A549 (cell line): ENCODE results near the gene C6orf163.
"Not testable (repeated sequence)": the region's sequence is repeated elsewhere in the genome, so short reads cannot be mapped to it uniquely, and the experiment has no call there.

ENCODE experiments used
- TF ChIP-seq, protein P1 (sequence below): fragments of >200 bp; sonication (Bioruptor Twin); formaldehyde crosslinking; IDR thresholded peaks from 3 replicates; pipeline ENCODE4 v1.6.1; 2016
- TF ChIP-seq, protein P2 (sequence below): IDR thresholded peaks from 2 replicates; pipeline ENCODE4 v1.6.1; 2012

DNA sequence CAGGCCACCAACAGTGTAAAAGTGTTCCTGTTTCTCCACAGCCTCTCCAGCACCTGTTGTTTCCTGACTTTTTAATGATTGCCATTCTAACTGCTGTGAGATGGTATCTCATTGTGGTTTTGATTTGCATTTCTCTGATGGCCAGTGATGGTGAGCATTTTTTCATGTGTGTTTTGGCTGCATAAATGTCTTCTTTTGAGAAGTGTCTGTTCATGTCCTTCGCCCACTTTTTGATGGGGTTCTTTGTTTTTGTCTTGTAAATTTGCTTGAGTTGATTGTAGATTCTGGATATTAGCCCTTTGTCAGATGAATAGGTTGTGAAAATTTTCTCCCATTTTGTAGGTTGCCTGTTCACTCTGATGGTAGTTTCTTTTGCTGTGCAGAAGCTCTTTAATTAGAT is 20.7 kb upstream of the C6orf163 start:
- TF ChIP-seq, protein P1, sequence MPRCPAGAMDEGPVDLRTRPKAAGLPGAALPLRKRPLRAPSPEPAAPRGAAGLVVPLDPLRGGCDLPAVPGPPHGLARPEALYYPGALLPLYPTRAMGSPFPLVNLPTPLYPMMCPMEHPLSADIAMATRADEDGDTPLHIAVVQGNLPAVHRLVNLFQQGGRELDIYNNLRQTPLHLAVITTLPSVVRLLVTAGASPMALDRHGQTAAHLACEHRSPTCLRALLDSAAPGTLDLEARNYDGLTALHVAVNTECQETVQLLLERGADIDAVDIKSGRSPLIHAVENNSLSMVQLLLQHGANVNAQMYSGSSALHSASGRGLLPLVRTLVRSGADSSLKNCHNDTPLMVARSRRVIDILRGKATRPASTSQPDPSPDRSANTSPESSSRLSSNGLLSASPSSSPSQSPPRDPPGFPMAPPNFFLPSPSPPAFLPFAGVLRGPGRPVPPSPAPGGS = not testable (repeated sequence)
- TF ChIP-seq, protein P2, sequence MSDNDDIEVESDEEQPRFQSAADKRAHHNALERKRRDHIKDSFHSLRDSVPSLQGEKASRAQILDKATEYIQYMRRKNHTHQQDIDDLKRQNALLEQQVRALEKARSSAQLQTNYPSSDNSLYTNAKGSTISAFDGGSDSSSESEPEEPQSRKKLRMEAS = not testable (repeated sequence)
